Naive B cell (primary cell): Measurements from ENCODE around the gene PDYN. TPM values are rescaled to one million over a fixed set of nuclear protein-coding genes. Genes with fewer than 3 reads are reported as not detected.

Experiments used
- ATAC-seq, 2 donors: fragments of 150-1000 bp; cut with Tn5 transposase; 2 replicates each; pipeline ENCODE4 v1.10.0; 2021; ENCODE audit warnings: low read depth in 2 of 2, mild to moderate bottlenecking in 2 of 2, moderate library complexity in 2 of 2
- DNase-seq: peaks from one replicate; pipeline ENCODE4 v3.0.0; 2022
- H3K27ac Mint-ChIP-seq, 6 donors: one replicate each; pipeline ENCODE4 v1.8.0; 2020 to 2022; ENCODE audit warnings: mild to moderate bottlenecking in 6 of 6, mixed read lengths in 6 of 6, moderate library complexity in 5 of 6, inconsistent platforms in 2 of 6
- H3K27me3 Mint-ChIP-seq, 3 donors: one replicate each; pipeline ENCODE4 v1.8.0; 2021 to 2022; ENCODE audit warnings: mixed read lengths in 3 of 3, mild to moderate bottlenecking in 1 of 3
- H3K36me3 Mint-ChIP-seq, 2 donors: one replicate each; pipeline ENCODE4 v1.8.0; 2020 to 2022; ENCODE audit warnings: mixed read lengths in 2 of 2, inconsistent platforms in 1 of 2, mild to moderate bottlenecking in 1 of 2
- H3K4me1 Mint-ChIP-seq, 3 donors: one replicate each; pipeline ENCODE4 v1.8.0; 2020 to 2022; ENCODE audit warnings: mixed read lengths in 3 of 3, inconsistent platforms in 1 of 3, mild to moderate bottlenecking in 1 of 3, moderate library complexity in 1 of 3
- H3K4me3 Mint-ChIP-seq, 8 donors: one replicate each; pipeline ENCODE4 v1.8.0; 2020 to 2022; ENCODE audit warnings: mild to moderate bottlenecking in 8 of 8, mixed read lengths in 8 of 8, moderate library complexity in 8 of 8, inconsistent platforms in 2 of 8
- H3K9me3 Mint-ChIP-seq, 7 donors: one replicate each; pipeline ENCODE4 v1.8.0; 2020 to 2022; ENCODE audit warnings: mixed read lengths in 7 of 7, mild to moderate bottlenecking in 5 of 7, inconsistent platforms in 2 of 7, moderate library complexity in 1 of 7
- polyA plus RNA-seq, 6 donors: library from polyadenylated mRNA; unstranded; fragments of 300-500 nt; fragmentation: Illumina TruSeq; gene quantifications; one replicate each; pipeline ENCODE4 v1.2.3, GENCODE V29; 2021; ENCODE audit warnings: low read depth in 6 of 6

PDYN gene
- polyA plus RNA-seq, 6 donors from 2014 or later = not detected

- Mint-ChIP-seq H3K36me3 (peaks cover 0 to 1% of the 10 kb centered on the region in 2 donors), H3K4me1 (peaks cover 5 to 16% (median 8%) of the 10 kb centered on the region in 3 donors), H3K27ac (peak overlapping the region in 1 of 6 donors; percentile 47)
Observed at GRCh38 chr20:1943275-1944002, 50.4 kb downstream of the PDYN start.

GRCh38 chr20:1942486-1943274 is 51.2 kb downstream of the PDYN start:
- Mint-ChIP-seq H3K27me3 (peaks cover 13 to 39% (median 23%) of the 10 kb centered on the region in 3 donors), H3K27ac (peak overlapping the region in 1 of 6 donors; percentile 13), H3K9me3 (no peaks in the 10 kb centered on the region), H3K4me3 (no peak overlapping the region), H3K36me3 (peaks cover 0 to 5% of the 10 kb centered on the region in 2 donors), H3K4me1 (peaks cover 7 to 12% (median 8%) of the 10 kb centered on the region in 3 donors)
- no peak for DNase-seq
- ATAC-seq = no peak

More at GRCh38 chr20:1943275-1944002, 50.4 kb downstream of the PDYN start:
- DNase-seq = no peak
- no peaks in the 10 kb centered on the region for H3K9me3 Mint-ChIP-seq
- H3K4me3 Mint-ChIP-seq = no peak overlapping the region
- H3K27me3 Mint-ChIP-seq = peaks cover 18 to 43% (median 23%) of the 10 kb centered on the region in 3 donors
- ATAC-seq = no peak

- Mint-ChIP-seq H3K4me3 (no peak overlapping the region), H3K27me3 (peaks cover 13 to 38% (median 23%) of the 10 kb centered on the region in 3 donors)
Observed at GRCh38 chr20:1942061-1942460, 51.8 kb downstream of the PDYN start.

GRCh38 chr20:1941226-1941625 is 52.6 kb downstream of the PDYN start:
- no peaks in the 10 kb centered on the region for H3K9me3 Mint-ChIP-seq
- H3K4me1 Mint-ChIP-seq = peaks cover 0 to 3% (median 2%) of the 10 kb centered on the region in 3 donors
- ATAC-seq = no peak
- H3K4me3 Mint-ChIP-seq = no peak overlapping the region
- H3K27ac Mint-ChIP-seq = no peak overlapping the region
- no peak for DNase-seq
- peaks cover 0 to 5% of the 10 kb centered on the region in 2 donors for H3K36me3 Mint-ChIP-seq
- H3K27me3 Mint-ChIP-seq = peaks cover 13 to 41% (median 23%) of the 10 kb centered on the region in 3 donors

More at GRCh38 chr20:1942061-1942460, 51.8 kb downstream of the PDYN start:
- peaks cover 0 to 5% of the 10 kb centered on the region in 2 donors for H3K36me3 Mint-ChIP-seq
- peak overlapping the region in 3 of 6 donors; percentile 13 to 50 (median 33) for H3K27ac Mint-ChIP-seq
- no peaks in the 10 kb centered on the region for H3K9me3 Mint-ChIP-seq
- H3K4me1 Mint-ChIP-seq = peaks cover 6 to 9% (median 7%) of the 10 kb centered on the region in 3 donors
- ATAC-seq (no peak), DNase-seq (no peak)

GRCh38 chr20:1940581-1940980 is 53.3 kb downstream of the PDYN start:
- Mint-ChIP-seq H3K27me3 (peaks cover 13 to 41% (median 23%) of the 10 kb centered on the region in 3 donors), H3K4me1 (peaks cover 0 to 3% (median 2%) of the 10 kb centered on the region in 3 donors), H3K4me3 (no peak overlapping the region), H3K9me3 (no peaks in the 10 kb centered on the region), H3K27ac (no peak overlapping the region), H3K36me3 (peaks cover 0 to 5% of the 10 kb centered on the region in 2 donors)
- DNase-seq (no peak), ATAC-seq (no peak)

- ATAC-seq (no peak), DNase-seq (no peak)
- Mint-ChIP-seq H3K4me1 (peaks cover 0 to 2% (median 0%) of the 10 kb centered on the region in 3 donors), H3K27ac (no peak overlapping the region), H3K27me3 (peaks cover 11 to 41% (median 14%) of the 10 kb centered on the region in 3 donors), H3K9me3 (no peaks in the 10 kb centered on the region), H3K36me3 (peaks cover 0 to 5% of the 10 kb centered on the region in 2 donors), H3K4me3 (no peak overlapping the region)
Observed at GRCh38 chr20:1939270-1939595, 54.6 kb downstream of the PDYN start.

- Mint-ChIP-seq H3K4me1 (peaks cover 0 to 2% (median 0%) of the 10 kb centered on the region in 3 donors), H3K27ac (no peak overlapping the region), H3K27me3 (peaks cover 9 to 44% (median 13%) of the 10 kb centered on the region in 3 donors), H3K36me3 (peaks cover 0 to 5% of the 10 kb centered on the region in 2 donors), H3K4me3 (no peak overlapping the region), H3K9me3 (no peaks in the 10 kb centered on the region)
- ATAC-seq (no peak), DNase-seq (no peak)
Observed at GRCh38 chr20:1938464-1939269, 55.2 kb downstream of the PDYN start.

- DNase-seq (no peak), ATAC-seq (no peak)
- H3K27ac Mint-ChIP-seq = no peak overlapping the region
- H3K36me3 Mint-ChIP-seq = peaks cover 0 to 5% of the 10 kb centered on the region in 2 donors
- H3K27me3 Mint-ChIP-seq = peaks cover 7 to 42% (median 7%) of the 10 kb centered on the region in 3 donors
- H3K9me3 Mint-ChIP-seq = no peaks in the 10 kb centered on the region
- H3K4me1 Mint-ChIP-seq = peaks cover 0 to 5% (median 0%) of the 10 kb centered on the region in 3 donors
- H3K4me3 Mint-ChIP-seq = no peak overlapping the region
Observed at GRCh38 chr20:1937316-1937976, 56.4 kb downstream of the PDYN start.

GRCh38 chr20:1935696-1936366 is 58.0 kb downstream of the PDYN start:
- H3K36me3 Mint-ChIP-seq = peaks cover 0 to 5% of the 10 kb centered on the region in 2 donors
- ATAC-seq = no peak
- no peak for DNase-seq
- H3K27me3 Mint-ChIP-seq = peaks cover 12 to 45% (median 13%) of the 10 kb centered on the region in 3 donors
- peaks cover 0 to 7% (median 2%) of the 10 kb centered on the region in 3 donors for H3K4me1 Mint-ChIP-seq
- no peak overlapping the region for H3K27ac Mint-ChIP-seq
- no peak overlapping the region for H3K4me3 Mint-ChIP-seq
- no peaks in the 10 kb centered on the region for H3K9me3 Mint-ChIP-seq

- ATAC-seq = no peak
- H3K4me3 Mint-ChIP-seq = peak overlapping the region in 1 of 8 donors; percentile 74
- H3K27me3 Mint-ChIP-seq = peaks cover 12 to 45% (median 13%) of the 10 kb centered on the region in 3 donors
- no peak for DNase-seq
- H3K27ac Mint-ChIP-seq = no peak overlapping the region
- H3K4me1 Mint-ChIP-seq = peaks cover 0 to 7% (median 2%) of the 10 kb centered on the region in 3 donors
- H3K36me3 Mint-ChIP-seq = peaks cover 0 to 5% of the 10 kb centered on the region in 2 donors
- H3K9me3 Mint-ChIP-seq = no peaks in the 10 kb centered on the region
Observed at GRCh38 chr20:1934721-1935573, 58.9 kb downstream of the PDYN start.

- no peak for DNase-seq
- H3K9me3 Mint-ChIP-seq = no peaks in the 10 kb centered on the region
- peaks cover 13 to 47% (median 13%) of the 10 kb centered on the region in 3 donors for H3K27me3 Mint-ChIP-seq
- no peak overlapping the region for H3K4me3 Mint-ChIP-seq
- peaks cover 0 to 5% of the 10 kb centered on the region in 2 donors for H3K36me3 Mint-ChIP-seq
- ATAC-seq = no peak
- H3K4me1 Mint-ChIP-seq = peaks cover 0 to 10% (median 4%) of the 10 kb centered on the region in 3 donors
- no peak overlapping the region for H3K27ac Mint-ChIP-seq
Observed at GRCh38 chr20:1934156-1934555, 59.7 kb downstream of the PDYN start.
